Astrocyte of the hippocampus (primary cell): Measurements from ENCODE around the gene CDRT15.
"Not testable (repeated sequence)": the region's sequence is repeated elsewhere in the genome, so short reads cannot be mapped to it uniquely, and the experiment has no call there.

ENCODE experiments used
- DNase-seq: peaks from one replicate; pipeline ENCODE4 v3.0.0; 2011; ENCODE audit warnings: low read depth, low spot score

CDRT15 gene

GRCh38 chr17:14186443-14186842 lies 50.2 kb downstream of the CDRT15 start:
- DNase-seq, result not testable (repeated sequence)
